ENCODE data around the gene SERPINA3.
"Not testable (repeated sequence)": the region's sequence is repeated elsewhere in the genome, so short reads cannot be mapped to it uniquely, and the experiment has no call there.

SERPINA3 gene

GRCh38 chr14:94605361-94605760, 6.8 kb upstream of the SERPINA3 start:
- H3K4me3 ChIP-seq: no peak overlapping the region
- no peak overlapping the region for H3K27ac ChIP-seq

- H3K4me3 ChIP-seq, H3K27ac ChIP-seq: not testable (repeated sequence)
Observed at GRCh38 chr14:94608966-94609365, 3.2 kb upstream of the SERPINA3 start.

GRCh38 chr14:94611179-94611578, 1.0 kb upstream of the SERPINA3 start:
- Histone ChIP-seq H3K4me3 (no peak overlapping the region), H3K27ac (peak overlapping the region in 3 of 21 experiments; percentile 10 to 17 (median 17))

- Histone ChIP-seq H3K27ac (peak overlapping the region in 5 of 21 experiments; percentile 6 to 52 (median 27)), H3K4me3 (no peak overlapping the region)
Observed at GRCh38 chr14:94612580-94613554, 676 bp downstream of the SERPINA3 start.

- H3K27ac ChIP-seq: peak overlapping the region in 1 of 21 experiments; percentile 6
Observed at GRCh38 chr14:94613720-94614644, 1.8 kb downstream of the SERPINA3 start.

GRCh38 chr14:94614802-94615201, 2.6 kb downstream of the SERPINA3 start:
- Histone ChIP-seq H3K27ac (no peak overlapping the region), H3K4me3 (no peak overlapping the region)

More at GRCh38 chr14:94613720-94614644, 1.8 kb downstream of the SERPINA3 start:
- no peak overlapping the region for H3K4me3 ChIP-seq

- Histone ChIP-seq H3K27ac (no peak overlapping the region), H3K4me3 (no peak overlapping the region)
Observed at GRCh38 chr14:94615254-94615653, 3.1 kb downstream of the SERPINA3 start.

GRCh38 chr14:94615823-94616570, 3.8 kb downstream of the SERPINA3 start:
- Histone ChIP-seq H3K27ac (no peak overlapping the region), H3K4me3 (no peak overlapping the region)

- no peak overlapping the region for H3K4me3 ChIP-seq
- no peak overlapping the region for H3K27ac ChIP-seq
Observed at GRCh38 chr14:94617366-94617941, 5.3 kb downstream of the SERPINA3 start.

GRCh38 chr14:94617988-94618822, 6.0 kb downstream of the SERPINA3 start:
- no peak overlapping the region for H3K4me3 ChIP-seq
- no peak overlapping the region for H3K27ac ChIP-seq

GRCh38 chr14:94619297-94619696, 7.1 kb downstream of the SERPINA3 start:
- Histone ChIP-seq H3K27ac (no peak overlapping the region), H3K4me3 (no peak overlapping the region)

GRCh38 chr14:94620597-94620996, 8.4 kb downstream of the SERPINA3 start:
- no peak overlapping the region for H3K27ac ChIP-seq
- H3K4me3 ChIP-seq: no peak overlapping the region

GRCh38 chr14:94621358-94622134, 9.4 kb downstream of the SERPINA3 start:
- Histone ChIP-seq H3K4me3 (no peak overlapping the region), H3K27ac (no peak overlapping the region)

- no peak overlapping the region for H3K27ac ChIP-seq
- H3K4me3 ChIP-seq: no peak overlapping the region
Observed at GRCh38 chr14:94622653-94623421, 10.6 kb downstream of the SERPINA3 start.

GRCh38 chr14:94623422-94623809, 11.2 kb downstream of the SERPINA3 start:
- Histone ChIP-seq H3K4me3 (no peak overlapping the region), H3K27ac (no peak overlapping the region)

GRCh38 chr14:94623856-94624499, 11.8 kb downstream of the SERPINA3 start:
- H3K4me3 ChIP-seq: no peak overlapping the region

More at GRCh38 chr14:94623856-94624499, 11.8 kb downstream of the SERPINA3 start:
- no peak overlapping the region for H3K27ac ChIP-seq

Data from skin epidermis (tissue), 12 donors.